Measurements from ENCODE around the gene SNRPF.

DNA sequence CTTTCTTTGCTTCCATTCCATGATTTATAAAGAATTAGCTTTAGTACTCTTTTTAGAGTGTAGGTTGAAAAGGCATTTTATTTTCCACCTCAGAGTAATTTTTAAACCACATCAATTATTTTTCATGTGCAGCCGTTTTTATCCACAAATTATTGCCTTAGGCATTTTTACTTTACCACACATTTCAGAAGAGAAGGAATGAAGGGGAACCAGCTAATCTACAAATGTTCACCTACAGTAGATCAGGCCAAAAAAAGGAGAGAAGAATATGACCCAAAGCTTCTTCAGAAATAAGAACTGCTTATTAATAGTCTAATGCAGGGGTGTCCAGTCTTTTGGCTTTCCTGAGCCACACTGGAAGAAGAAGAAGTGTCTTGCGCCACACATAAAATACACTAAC lies 48.3 kb upstream of the SNRPF start:
- TF ChIP-seq, protein P1, sequence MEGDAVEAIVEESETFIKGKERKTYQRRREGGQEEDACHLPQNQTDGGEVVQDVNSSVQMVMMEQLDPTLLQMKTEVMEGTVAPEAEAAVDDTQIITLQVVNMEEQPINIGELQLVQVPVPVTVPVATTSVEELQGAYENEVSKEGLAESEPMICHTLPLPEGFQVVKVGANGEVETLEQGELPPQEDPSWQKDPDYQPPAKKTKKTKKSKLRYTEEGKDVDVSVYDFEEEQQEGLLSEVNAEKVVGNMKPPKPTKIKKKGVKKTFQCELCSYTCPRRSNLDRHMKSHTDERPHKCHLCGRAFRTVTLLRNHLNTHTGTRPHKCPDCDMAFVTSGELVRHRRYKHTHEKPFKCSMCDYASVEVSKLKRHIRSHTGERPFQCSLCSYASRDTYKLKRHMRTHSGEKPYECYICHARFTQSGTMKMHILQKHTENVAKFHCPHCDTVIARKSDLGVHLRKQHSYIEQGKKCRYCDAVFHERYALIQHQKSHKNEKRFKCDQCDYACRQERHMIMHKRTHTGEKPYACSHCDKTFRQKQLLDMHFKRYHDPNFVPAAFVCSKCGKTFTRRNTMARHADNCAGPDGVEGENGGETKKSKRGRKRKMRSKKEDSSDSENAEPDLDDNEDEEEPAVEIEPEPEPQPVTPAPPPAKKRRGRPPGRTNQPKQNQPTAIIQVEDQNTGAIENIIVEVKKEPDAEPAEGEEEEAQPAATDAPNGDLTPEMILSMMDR (conservative IDR thresholded peaks at IDR 0.05), result no peak
- TF ChIP-seq EZH2 (IDR thresholded peaks at IDR 0.05; ENCODE audit: low read depth), result no peak

All from PC-9 (cell line).